Measurements from ENCODE around the gene PPARD.
"Not testable (repeated sequence)": the region's sequence is repeated elsewhere in the genome, so short reads cannot be mapped to it uniquely, and the experiment has no call there.

PPARD gene

DNA sequence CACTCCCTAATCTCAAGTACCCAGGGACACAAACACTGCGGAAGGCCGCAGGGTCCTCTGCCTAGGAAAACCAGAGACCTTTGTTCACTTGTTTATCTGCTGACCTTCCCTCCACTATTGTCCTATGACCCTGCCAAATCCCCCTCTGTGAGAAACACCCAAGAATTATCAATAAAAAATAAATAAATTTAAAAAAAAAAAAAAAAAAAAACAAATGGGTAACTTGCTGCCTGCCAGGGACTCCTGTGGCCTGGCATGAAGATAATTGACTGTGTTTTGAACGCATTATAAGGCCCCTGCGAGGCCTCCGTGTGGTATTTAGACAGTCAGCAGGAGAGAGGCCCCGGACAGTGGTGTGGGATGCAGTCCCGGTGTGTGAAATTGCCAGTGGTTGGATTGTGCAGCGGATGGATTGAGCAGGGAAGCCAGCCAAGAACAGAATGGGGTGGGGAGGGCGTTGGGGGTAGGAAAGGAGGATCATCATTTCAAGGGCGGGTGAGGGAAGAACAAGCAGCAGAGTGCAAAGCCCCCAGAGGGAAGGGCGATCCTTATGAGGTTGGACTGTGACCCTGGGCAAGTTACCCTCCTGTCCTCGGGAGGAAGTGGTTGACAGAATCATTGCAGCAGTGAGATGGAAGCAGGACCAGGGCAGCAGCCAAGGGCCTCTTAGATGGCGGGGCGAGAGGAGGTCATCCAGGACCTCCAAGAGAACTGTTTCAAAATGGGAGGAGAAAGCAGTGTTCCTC is 43.3 kb downstream of the PPARD start:
- no peak for DNase-seq (ENCODE audit: low spot score)

DNA sequence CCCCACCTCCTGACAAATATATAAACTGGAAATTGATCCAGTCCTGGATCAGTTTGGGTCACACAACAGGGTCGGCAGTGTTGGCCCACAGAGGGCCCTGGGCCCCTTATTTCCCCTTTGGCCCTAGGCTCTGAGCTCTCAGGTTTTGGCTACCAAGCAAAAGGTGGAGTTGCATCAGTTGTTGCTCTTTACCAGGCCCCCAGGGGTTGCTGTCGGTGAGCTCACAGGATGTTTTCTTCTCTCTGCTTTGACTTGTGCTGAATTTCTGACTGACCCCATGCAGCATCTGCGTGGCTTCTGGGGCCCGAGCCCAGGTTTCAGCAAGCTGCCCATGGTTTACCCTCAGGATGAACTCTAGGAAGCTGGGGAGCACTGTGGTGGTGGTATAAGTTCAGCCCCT is 44.6 kb downstream of the PPARD start:
- no peak for DNase-seq (ENCODE audit: low spot score)

DNA sequence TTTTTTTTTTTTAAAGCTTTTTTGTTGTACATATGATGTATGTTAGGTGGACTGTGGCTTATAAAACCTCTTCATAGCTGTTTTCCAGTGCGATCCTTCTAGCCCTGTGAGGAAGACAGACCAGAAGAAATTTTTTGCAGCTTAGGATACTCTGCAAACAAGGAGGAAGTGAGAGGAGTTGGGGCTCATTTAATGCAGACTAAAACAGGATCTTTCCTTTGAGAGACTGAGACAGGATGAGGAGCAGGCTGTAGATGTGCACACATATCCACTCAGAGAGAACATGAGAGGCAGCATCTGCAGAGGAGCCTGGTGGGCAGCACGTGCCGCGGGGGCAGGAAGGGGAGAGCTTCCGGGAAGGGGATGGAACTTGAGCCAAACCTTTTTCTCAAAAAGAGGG is 45.7 kb downstream of the PPARD start:
- no peak for DNase-seq (ENCODE audit: low spot score)

DNA sequence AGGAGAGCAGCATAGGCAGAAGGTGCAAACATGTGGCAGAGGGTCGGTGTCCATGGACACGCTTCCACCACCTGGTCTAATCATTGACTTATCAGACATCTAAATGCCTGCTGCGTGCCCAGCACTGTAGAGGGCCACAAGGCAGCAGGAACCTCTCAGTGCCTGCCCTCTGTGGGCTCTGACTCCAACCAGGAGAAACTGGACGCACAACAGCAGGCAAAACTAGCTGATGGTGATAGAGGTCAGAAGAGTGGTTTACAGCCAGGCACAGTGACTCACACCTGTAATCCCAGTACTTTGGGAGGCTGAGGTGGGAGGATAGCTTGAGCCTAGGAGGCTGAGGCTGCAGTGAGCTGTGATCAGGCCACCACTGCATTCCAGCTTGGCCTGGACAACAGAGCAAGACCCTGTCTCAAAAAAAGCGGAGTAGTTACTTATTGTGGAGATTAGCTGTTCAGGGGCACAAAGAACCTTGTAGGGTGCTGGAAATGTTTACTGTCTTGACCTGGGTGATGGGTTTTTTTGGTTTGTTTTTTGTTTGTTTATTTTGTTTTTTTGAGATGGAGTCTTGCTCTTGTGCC is 46.5 kb downstream of the PPARD start:
- no peak for DNase-seq (ENCODE audit: low spot score)

DNA sequence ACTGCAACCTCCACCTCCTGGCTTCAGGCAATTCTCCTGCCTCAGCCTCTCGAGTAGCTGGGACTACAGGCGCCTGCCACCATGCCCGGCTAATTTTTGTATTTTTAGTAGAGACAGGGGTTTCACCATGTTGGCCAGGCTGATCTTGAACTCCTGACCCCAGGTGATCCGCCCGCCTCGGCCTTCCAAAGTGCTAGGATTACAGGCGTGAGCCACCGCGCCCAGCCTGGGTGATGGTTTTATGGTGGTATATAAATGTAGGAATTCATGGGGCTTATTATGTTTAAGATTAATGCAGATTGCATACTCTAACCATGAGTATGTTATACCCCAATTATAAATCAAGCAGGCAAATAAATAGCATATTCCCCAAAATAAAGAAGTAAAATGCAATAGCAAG is 47.0 kb downstream of the PPARD start:
- DNase-seq (ENCODE audit: low spot score) = not testable (repeated sequence)

DNA sequence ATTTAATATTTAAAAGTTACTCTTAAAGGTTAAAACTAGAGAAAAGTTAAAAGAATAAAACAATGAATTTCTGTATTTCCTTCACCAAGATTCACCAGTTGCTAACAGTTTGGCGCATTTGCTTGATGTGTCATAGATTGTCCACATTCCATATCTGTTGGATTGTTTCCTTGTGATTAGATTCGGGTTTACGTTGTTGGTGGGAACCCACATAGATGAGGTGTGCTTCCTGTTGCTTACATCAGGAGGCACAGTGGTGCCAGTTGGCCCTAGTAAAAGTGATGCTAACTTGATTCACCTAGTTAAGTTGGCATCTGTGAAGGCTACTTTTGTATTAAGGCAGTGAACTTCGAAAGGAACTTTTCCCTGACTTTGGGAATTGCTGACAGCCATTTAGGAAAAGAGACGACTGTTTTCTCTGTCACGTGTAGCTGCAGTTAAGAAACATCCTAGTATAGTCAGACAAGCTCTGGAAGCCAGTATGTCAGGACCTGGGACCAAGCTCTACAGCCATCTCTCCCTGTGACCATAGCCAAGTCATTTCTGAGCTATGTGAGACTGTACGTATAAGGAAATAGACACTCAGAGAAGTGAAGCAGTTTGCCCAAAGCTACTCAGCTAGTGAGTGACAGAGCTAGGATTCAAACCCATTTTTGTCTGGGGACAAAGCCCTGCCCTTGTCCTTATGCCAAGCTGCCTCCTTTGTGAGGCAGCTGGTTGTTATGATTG is 49.0 kb downstream of the PPARD start:
- no peak for DNase-seq (ENCODE audit: low spot score)

DNA sequence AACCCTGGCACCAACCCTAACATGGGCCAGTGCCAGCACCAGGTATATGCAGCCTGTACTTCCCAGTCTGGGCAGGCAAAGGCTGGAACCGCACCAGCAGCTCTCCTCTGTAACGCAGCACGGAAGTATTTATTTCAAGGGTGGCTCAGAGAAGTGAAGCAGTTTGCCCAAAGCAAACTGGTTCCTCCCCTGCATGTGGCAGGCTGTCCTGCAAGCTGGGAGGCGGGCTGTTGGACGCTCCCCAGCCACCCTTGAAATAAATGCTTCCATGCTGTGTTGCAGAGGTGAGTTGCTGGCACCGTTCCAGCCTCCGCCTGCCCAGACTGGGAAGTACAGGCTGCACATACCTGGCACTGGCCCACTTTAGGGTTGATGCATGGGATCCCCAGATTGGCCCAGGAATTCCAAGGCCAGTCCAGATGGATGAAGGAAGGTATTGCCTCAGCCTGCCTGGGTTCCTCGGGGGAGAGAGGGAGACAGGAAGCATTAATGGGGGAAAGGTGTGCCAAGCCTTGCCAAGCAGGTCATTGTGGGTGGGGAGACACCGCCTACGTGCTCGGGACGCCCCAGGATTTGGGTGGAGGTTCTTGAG is 49.8 kb downstream of the PPARD start:
- no peak for DNase-seq (ENCODE audit: low spot score)

DNA sequence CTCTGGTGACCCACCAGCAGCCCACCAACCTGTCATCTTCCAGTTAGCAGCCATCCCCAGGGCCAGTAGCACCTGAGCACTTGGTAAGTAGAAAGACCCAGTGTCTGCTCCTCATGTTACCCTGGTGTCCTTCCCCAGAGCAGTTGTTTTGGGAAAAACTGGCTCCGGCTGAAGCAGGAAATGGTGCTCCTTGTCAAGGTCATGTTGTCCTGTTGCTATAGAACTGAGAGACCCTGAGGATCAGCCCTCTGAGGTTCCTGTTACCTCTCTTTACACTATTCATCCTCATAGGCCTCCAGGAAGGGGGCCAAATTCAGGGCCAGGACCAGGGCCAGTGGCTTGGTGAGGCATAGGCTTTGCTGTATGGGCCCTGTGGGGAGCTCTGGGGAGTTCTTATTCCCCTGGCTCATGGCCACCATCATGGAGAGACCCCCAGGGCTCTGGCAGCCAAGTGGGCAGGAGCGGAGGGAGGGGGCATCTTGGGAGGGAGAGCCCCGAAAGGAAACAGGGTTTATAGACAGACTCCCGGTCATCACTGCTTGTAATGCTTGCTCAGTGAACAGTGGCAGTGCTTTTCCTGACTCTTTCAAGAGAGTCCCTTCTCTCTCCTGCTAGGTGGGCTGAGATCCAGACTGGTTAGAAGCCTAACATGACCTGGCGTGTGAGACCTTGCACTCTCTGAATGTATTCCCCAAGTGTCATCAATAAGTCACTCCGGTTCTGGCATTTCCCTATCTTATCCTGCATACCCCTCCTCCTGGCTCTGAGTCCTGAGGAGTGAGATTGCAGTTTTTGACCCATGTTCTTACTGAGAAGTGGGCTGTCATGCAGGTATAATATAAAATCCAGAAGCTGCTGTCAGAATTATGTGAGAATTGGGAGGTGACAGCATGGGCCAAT is 50.7 kb downstream of the PPARD start:
- DNase-seq (ENCODE audit: low spot score) = no peak

DNA sequence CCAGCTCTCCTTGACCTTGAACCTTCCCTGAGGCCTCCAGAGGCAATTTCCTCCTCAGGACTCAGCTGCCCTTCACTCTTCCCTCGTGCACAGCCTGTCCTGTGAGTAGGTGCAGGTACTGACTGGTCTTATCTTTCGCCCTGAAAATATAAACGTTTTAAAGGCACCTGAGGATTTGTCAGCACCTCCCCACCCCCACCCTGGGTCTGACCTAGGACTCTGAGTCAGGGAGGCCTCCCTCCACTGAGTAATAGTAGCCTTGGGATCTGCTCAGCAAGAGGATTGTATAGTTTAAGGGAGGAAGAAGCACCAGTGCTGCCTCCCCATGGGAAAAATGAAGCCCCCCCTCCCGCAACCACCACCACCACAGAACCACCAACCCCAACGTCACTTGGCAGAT is 54.6 kb downstream of the PPARD start:
- DNase-seq (ENCODE audit: low spot score) = no peak

DNA sequence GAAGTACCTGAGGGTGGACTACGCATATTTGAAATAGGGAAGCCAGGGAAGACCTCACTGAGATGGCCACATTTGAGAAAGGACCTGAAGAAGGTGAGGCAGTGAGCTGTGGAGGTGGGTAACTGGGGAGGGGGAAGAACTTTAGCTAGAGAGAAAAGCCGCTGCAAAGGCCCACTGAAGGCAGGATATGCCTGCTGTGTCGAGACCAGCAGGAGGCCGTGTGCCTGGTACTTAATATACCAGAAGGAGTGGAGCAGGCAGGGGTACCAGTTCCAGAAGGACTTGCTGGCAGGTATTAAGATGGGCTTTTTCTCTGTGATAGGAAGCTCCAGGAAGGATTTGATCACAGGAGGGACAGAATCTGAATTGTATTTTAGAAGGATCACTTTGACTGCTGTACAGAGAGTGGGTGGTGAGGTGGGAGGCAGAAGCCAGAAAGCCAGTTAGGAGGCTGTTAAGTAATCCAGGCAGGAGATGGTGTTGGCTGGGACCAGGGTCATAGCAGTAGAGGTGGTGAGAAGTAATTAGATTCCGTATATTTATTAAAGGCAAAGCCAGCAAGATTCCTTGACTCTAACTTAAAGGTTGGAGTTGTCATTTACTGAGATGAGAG is 55.6 kb downstream of the PPARD start:
- DNase-seq (ENCODE audit: low spot score) = no peak

DNA sequence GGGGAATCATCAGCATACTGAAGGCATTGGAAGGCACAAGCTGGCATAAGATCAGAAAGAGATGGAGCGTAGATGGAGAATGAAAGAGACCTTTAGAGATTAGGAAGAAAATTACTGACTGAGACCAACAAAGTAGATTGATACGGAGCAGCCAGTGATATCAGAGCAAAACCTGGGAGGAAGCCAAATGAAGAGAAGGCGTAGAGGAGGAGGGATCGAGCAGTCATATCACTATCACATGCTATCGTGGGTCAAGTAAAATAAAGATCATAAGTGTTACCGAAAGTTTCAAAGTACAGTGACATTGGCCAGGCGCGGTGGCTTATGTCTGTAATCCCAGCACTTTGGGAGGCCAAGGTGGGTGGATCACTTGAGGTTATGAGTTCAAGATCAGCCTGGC is 56.2 kb downstream of the PPARD start:
- DNase-seq (ENCODE audit: low spot score) = no peak

DNA sequence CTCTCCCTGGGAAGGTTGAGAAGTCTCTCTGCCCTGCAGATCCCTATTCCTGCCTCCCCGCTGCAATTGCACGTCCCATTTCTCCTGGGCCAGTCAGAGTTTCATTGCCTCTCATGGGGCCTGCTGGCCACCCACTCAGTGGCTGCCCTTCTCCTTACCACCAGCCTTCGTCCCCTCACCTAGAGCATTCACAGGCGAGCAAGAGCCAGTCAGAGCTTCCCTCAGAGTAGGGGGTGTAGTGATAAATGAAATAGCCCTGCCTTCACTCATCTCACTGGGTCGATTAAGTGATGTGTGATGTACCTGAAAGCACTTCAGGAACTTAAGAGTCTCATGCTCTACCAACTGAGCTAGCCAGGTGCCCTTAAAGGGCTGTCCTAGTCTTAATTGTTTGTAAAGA is 57.8 kb downstream of the PPARD start:
- DNase-seq (ENCODE audit: low spot score) = no peak

DNA sequence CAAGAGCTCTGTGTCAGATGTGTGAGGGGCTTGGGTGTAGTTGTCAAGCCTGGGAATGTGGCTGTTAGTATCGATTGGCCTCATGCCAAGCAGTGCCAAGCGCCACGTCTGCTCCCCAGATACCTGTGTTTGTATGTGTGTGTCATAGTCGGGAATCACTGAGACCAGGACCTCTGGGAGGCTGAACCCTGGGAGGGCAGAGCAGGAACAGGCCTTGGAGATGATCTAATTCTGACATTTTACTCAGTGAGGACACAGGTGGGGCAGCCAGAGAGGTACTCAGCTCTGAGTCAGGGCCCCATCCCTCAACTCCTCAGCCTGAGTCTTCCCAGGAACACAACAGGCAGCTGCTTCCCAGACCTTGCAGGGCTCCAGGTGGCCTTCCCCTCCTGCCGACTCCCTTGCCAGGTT is 58.5 kb downstream of the PPARD start:
- no peak for DNase-seq (ENCODE audit: low spot score)

DNA sequence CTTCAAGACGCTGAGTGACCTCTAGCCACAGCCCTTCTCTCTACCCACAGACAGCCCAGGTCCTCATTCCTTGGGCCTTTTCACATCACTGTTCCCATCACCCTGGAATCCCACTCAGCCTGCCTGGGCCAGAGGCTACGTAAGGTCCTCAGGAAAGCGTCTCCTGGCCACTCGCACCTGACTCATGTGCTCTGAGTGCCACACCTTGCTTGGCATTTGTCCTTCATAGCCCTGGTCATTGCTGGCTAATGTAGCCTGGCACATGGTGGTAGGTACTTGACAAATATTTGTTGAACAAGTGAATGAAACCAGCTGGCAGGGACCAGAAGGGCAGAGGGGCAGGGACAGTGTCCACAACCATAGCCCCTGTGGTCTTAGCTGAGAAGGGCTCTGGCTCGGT is 59.2 kb downstream of the PPARD start:
- DNase-seq (ENCODE audit: low spot score) = no peak

DNA sequence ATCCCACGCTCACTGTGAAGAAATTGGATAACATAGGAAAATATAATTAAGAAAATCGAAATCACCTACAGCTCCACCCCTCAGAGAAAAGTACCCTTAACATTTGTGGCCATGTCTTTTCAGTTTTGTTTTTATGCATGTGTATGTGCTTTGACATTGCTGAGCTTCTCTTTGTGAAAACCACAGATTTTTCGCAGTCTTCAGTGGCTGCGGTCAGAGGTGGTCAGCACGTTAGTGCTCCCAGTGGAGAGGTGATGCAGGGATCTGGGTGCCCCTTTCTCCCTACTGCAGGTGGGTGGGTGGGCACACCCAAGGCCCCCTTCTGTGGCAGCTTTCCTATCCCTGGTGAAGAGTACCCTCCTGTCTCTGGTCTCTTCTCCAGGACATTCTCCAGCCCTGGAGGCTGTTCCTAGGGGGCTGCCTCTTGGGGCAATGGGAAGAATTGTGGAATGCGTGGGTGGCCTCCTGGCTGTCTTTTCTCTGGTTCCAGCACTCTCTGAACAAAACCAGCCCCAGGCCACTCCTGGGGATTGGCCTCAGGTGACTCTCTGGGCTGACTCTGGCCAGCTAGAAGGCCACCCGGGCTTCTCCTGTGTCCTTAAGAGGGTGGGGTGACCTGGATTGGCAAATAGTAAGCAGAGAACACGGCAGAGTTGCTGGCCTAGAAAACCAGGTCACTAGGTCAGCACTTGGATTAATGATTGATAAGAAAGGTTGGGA is 59.9 kb downstream of the PPARD start:
- DNase-seq (ENCODE audit: low spot score) = peak; percentile 74

DNA sequence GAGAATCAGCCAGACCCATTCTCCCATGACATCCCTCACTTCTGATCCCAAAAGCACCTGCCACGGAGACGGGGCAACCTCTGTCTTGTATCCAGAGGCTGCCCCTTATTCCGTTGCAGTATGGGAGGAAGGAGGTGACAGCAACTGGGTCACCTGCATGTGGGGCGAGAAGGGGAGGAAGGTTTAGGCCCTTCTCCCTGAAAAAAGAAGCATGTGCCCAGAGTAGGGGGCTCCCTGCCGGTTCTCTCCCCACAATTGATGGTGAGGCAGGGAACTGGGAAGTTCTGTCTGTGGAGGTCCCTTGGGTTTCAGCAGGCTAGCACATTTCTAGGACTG is 60.5 kb downstream of the PPARD start:
- DNase-seq (ENCODE audit: low spot score) = no peak

DNA sequence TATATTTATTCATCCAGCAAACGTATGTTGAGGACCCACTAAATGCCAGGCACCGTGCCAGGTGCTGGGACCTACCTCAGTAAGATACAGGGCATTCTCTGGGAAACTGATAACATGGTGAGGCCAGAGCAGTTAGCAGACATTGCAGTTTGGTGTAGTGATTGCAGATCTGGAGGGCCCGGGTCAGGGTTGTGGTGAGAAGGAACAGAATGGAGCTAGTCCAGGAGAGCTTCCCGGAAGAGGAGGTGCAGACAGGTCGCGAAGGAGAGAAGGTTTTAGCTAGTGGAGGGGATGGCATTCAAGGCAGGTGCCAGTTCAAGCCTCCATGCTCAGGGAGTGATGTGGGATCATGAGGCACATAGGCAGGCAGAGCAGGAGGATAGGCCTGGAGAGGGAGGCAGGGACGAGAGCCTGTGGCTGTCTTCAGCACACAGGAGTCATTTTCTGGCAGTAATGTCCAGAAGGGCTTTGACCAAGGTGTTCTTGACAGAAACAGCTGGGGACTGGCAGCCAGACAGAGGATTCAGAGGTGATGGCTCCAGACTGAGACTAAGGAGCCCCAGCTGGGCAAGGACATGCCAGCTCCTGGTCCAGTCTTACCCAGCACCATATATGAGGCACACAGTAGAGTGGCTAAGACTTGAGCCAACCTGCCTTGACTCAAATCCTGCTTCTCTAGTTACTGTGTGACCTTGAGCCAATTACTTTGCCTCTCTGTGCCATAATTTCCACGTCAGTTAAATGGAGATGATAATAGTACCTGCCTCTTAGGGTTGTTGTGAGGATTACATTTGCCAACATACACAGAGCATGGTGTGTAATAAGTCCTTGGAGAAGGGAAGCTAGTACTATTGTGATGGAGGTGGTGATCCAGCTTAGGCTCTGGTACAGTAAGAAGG is 61.4 kb downstream of the PPARD start:
- DNase-seq (ENCODE audit: low spot score) = no peak

DNA sequence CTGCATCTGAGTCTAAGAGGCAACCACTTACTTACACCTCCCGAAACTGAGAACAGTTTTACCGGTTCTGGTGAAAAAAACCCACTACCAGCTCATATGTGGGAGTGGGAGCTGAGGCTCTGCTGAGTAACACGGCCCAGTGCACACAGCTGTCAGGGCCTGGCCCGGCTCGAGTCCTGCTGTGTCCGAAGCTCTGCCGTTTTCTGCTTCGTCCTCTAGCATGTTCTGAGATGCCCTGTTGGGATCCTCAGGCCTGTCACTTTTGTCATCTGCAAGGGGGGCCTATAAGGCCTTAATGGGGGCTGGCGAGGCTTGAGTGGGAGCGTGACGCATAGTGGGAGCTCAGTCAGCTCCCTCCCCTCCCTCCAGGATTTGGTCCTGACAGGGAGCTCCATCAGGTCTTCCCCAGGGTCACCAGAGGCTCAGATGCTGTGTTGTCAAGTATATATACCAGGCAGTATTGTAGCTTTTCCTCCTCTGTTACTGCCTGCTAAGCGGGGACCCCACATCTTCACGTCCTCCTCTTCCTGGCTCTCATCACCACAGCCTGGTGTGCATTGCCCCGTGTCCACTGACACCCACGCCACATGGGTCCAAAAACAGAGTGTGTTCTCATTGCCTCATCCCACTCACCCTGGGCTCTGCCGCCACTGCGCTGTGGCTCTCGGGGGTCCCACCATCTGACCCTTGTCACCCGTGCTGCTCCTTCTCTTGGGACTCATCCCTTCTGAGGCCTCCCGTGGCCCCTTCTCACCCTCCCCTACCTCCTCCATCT is 64.5 kb downstream of the PPARD start:
- no peak for DNase-seq (ENCODE audit: low spot score)

DNA sequence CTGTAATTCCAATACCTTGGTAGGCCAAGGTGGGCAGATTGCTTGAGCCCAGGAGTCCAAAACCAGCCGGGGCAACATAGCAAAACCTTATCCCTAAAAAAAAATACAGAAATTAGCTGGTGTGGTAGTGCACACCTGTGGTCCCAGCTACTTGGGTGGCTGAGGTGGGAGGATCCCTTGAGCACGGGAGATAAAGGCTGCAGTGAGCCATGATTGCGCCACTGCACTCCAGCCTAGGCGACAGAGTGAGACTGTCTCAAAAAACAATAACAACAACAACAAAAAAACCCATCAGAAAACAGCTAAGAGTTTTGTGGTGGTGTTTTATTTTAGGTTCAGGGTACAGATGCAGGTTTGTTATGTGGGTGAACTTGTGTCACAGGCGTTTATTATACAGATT is 66.9 kb downstream of the PPARD start:
- DNase-seq (ENCODE audit: low spot score) = no peak

All from HuH-7 (cell line).